IgD-negative memory B cell (primary cell): ENCODE data around the gene TRIM24. TPM values are rescaled to one million over a fixed set of nuclear protein-coding genes. Genes with fewer than 3 reads are reported as not detected.
"Not testable (repeated sequence)": the region's sequence is repeated elsewhere in the genome, so short reads cannot be mapped to it uniquely, and the experiment has no call there.

Source experiments
- H3K27ac Mint-ChIP-seq, 3 donors: one replicate each; pipeline ENCODE4 v1.8.0; 2020 to 2022; ENCODE audit warnings: mild to moderate bottlenecking in 3 of 3, mixed read lengths in 3 of 3, moderate library complexity in 1 of 3
- H3K27me3 Mint-ChIP-seq: one replicate; pipeline ENCODE4 v1.8.0; 2021; ENCODE audit warnings: mixed read lengths
- H3K36me3 Mint-ChIP-seq: one replicate; pipeline ENCODE4 v1.8.0; 2020; ENCODE audit warnings: mild to moderate bottlenecking, mixed read lengths
- H3K4me1 Mint-ChIP-seq, 3 donors: one replicate each; pipeline ENCODE4 v1.8.0; 2020 to 2022; ENCODE audit warnings: mixed read lengths in 3 of 3, mild to moderate bottlenecking in 1 of 3
- H3K4me3 Mint-ChIP-seq, 4 donors: one replicate each; pipeline ENCODE4 v1.8.0; 2020 to 2022; ENCODE audit warnings: mild to moderate bottlenecking in 4 of 4, mixed read lengths in 4 of 4, moderate library complexity in 3 of 4
- H3K9me3 Mint-ChIP-seq, 3 donors: one replicate each; pipeline ENCODE4 v1.8.0; 2020 to 2021; ENCODE audit warnings: mixed read lengths in 3 of 3, mild to moderate bottlenecking in 1 of 3
- polyA plus RNA-seq: library from polyadenylated mRNA; unstranded; fragments of 300-500 nt; fragmentation: Illumina TruSeq; gene quantifications from one replicate; pipeline ENCODE4 v1.2.3, GENCODE V29; 2021

Gene TRIM24
- polyA plus RNA-seq, 1 donor from 2014 or later = 8.7 TPM

DNA sequence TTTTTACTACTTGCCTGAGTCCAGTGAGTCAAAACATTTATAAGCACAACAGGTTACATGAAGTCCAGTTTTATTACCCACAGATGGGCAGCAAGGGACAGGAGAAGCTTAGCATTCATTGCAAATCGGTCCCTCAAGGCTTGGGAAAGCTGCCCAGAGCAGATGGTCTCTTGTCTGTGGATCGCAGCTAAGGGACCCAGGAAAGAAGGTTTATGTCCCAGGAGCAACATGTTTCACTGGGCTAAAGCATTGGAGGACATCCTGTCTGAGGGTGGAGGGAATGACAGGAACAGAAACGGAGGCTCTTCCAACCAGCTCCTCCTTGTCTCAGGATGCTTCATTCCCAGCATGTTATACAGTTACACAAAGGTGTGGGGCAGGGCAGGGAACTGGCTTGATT, 39.3 kb downstream of the TRIM24 start:
- Mint-ChIP-seq H3K27me3 (no peaks in the 10 kb centered on the region), H3K27ac (no peak overlapping the region), H3K4me1 (peaks cover 8 to 31% (median 16%) of the 10 kb centered on the region in 3 donors), H3K36me3 (peaks cover 23% of the 10 kb centered on the region), H3K9me3 (no peaks in the 10 kb centered on the region), H3K4me3 (no peak overlapping the region)

DNA sequence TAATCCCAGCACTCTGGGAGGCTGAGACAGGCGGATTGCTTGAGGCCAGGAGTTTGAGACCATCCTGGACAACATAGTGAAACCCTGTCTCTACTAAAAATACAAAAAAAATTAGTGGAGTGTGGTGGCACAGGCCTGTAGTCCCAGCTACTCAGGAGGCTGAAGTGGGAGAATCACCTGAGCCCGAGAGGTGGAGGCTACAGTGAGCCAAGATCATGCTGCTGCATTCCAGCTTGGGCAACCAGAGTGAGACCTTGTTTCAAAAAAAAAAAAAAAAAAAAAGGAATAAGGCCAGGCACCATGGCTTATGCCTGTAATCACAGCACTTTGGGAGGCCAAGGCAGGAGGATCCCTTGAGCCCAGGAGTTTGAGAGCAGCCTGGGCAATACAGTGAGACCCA, 40.2 kb downstream of the TRIM24 start:
- not testable (repeated sequence) for H3K4me3 Mint-ChIP-seq, H3K9me3 Mint-ChIP-seq, H3K27me3 Mint-ChIP-seq, H3K27ac Mint-ChIP-seq
- Mint-ChIP-seq H3K36me3 (peaks cover 27% of the 10 kb centered on the region), H3K4me1 (peaks cover 6 to 25% (median 18%) of the 10 kb centered on the region in 3 donors)

- Mint-ChIP-seq H3K27ac (no peak overlapping the region), H3K9me3 (no peaks in the 10 kb centered on the region), H3K36me3 (peaks cover 28% of the 10 kb centered on the region), H3K27me3 (no peaks in the 10 kb centered on the region), H3K4me1 (peaks cover 5 to 25% (median 16%) of the 10 kb centered on the region in 3 donors), H3K4me3 (no peak overlapping the region)
Measured at GRCh38 chr7:138500892-138501291, 40.8 kb downstream of the TRIM24 start.

GRCh38 chr7:138502023-138502767, 42.1 kb downstream of the TRIM24 start:
- H3K9me3 Mint-ChIP-seq = peaks cover 0 to 3% (median 0%) of the 10 kb centered on the region in 3 donors
- H3K4me1 Mint-ChIP-seq = peaks cover 11 to 26% (median 23%) of the 10 kb centered on the region in 3 donors
- peaks cover 30% of the 10 kb centered on the region for H3K36me3 Mint-ChIP-seq
- peak overlapping the region in 1 of 3 donors; percentile 31 for H3K27ac Mint-ChIP-seq
- H3K4me3 Mint-ChIP-seq = no peak overlapping the region
- no peaks in the 10 kb centered on the region for H3K27me3 Mint-ChIP-seq

GRCh38 chr7:138505361-138505873, 45.4 kb downstream of the TRIM24 start:
- Mint-ChIP-seq H3K4me1 (peaks cover 17 to 29% (median 24%) of the 10 kb centered on the region in 3 donors), H3K9me3 (peaks cover 0 to 8% (median 0%) of the 10 kb centered on the region in 3 donors), H3K36me3 (peaks cover 24% of the 10 kb centered on the region), H3K4me3 (no peak overlapping the region), H3K27me3 (no peaks in the 10 kb centered on the region), H3K27ac (no peak overlapping the region)

DNA sequence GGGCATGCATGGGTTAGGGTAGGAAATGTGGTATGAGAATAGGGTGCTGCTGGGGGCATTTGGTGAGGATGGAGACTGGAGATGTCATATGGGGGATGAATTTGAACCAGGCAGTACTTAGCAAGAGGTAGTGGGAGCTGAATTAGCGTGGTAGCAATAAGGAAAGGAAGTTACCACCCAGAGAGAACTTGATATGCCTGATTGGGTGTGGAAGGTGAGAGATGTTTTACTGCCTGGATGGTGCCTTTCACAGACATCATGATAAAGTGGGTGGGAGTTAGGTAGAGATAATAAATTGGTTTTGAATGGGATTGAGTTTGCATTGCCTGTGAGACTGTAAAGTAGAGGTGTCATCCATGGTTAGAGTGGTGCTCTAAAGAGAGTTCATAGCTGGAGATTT, 46.7 kb downstream of the TRIM24 start:
- H3K4me3 Mint-ChIP-seq = no peak overlapping the region
- H3K9me3 Mint-ChIP-seq = peaks cover 0 to 8% (median 2%) of the 10 kb centered on the region in 3 donors
- peaks cover 28% of the 10 kb centered on the region for H3K36me3 Mint-ChIP-seq
- peaks cover 17 to 29% (median 22%) of the 10 kb centered on the region in 3 donors for H3K4me1 Mint-ChIP-seq
- no peaks in the 10 kb centered on the region for H3K27me3 Mint-ChIP-seq
- H3K27ac Mint-ChIP-seq = no peak overlapping the region

- Mint-ChIP-seq H3K9me3 (peaks cover 2 to 14% (median 2%) of the 10 kb centered on the region in 3 donors), H3K27me3 (no peaks in the 10 kb centered on the region), H3K4me1 (peaks cover 22 to 27% (median 26%) of the 10 kb centered on the region in 3 donors), H3K27ac (no peak overlapping the region), H3K36me3 (peaks cover 31% of the 10 kb centered on the region), H3K4me3 (no peak overlapping the region)
Measured at GRCh38 chr7:138510003-138510402, 49.9 kb downstream of the TRIM24 start.

GRCh38 chr7:138512092-138512858, 52.2 kb downstream of the TRIM24 start:
- Mint-ChIP-seq H3K27me3 (no peaks in the 10 kb centered on the region), H3K9me3 (peaks cover 2 to 15% (median 2%) of the 10 kb centered on the region in 3 donors), H3K4me3 (no peak overlapping the region), H3K36me3 (peaks cover 24% of the 10 kb centered on the region), H3K4me1 (peaks cover 16 to 23% (median 18%) of the 10 kb centered on the region in 3 donors), H3K27ac (no peak overlapping the region)

- peak overlapping the region in 1 of 3 donors; percentile 53 for H3K27ac Mint-ChIP-seq
- H3K9me3 Mint-ChIP-seq = peaks cover 2 to 15% (median 2%) of the 10 kb centered on the region in 3 donors
- H3K36me3 Mint-ChIP-seq = peaks cover 26% of the 10 kb centered on the region
- no peak overlapping the region for H3K4me3 Mint-ChIP-seq
- no peaks in the 10 kb centered on the region for H3K27me3 Mint-ChIP-seq
- peaks cover 16 to 22% (median 18%) of the 10 kb centered on the region in 3 donors for H3K4me1 Mint-ChIP-seq
Measured at GRCh38 chr7:138512885-138513284, 52.8 kb downstream of the TRIM24 start.

GRCh38 chr7:138513344-138513871, 53.3 kb downstream of the TRIM24 start:
- Mint-ChIP-seq H3K4me1 (peaks cover 14 to 18% (median 16%) of the 10 kb centered on the region in 3 donors), H3K36me3 (peaks cover 26% of the 10 kb centered on the region), H3K9me3 (peaks cover 2 to 10% (median 2%) of the 10 kb centered on the region in 3 donors), H3K27me3 (no peaks in the 10 kb centered on the region), H3K4me3 (no peak overlapping the region), H3K27ac (no peak overlapping the region)

GRCh38 chr7:138514044-138514443, 54.0 kb downstream of the TRIM24 start:
- Mint-ChIP-seq H3K9me3 (peaks cover 2 to 10% (median 2%) of the 10 kb centered on the region in 3 donors), H3K36me3 (peaks cover 26% of the 10 kb centered on the region), H3K4me3 (no peak overlapping the region), H3K27ac (peak overlapping the region in 1 of 3 donors; percentile 63), H3K4me1 (peaks cover 14 to 18% (median 16%) of the 10 kb centered on the region in 3 donors), H3K27me3 (no peaks in the 10 kb centered on the region)

DNA sequence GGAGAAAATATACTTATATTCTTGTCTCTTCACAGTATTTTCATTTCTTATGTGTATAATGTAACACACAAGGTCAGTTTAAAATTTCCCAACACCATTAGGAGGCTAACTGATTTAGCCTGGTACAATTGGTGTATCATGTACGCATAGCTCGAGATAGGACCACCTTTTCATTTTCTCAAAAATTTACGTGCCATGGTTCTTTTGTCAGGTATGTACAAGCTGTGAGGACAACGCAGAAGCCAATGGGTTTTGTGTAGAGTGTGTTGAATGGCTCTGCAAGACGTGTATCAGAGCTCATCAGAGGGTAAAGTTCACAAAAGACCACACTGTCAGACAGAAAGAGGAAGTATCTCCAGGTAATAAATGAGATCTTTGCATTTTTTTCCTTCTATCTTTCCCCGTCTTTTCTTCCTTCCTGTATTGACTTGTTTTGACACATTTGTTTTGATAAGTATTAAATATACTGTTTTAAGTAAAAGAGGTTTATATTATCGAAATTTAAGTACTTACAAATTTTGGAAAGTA, 55.0 kb downstream of the TRIM24 start:
- Mint-ChIP-seq H3K4me3 (peak overlapping the region in 1 of 4 donors; percentile 32), H3K27me3 (no peaks in the 10 kb centered on the region), H3K9me3 (peaks cover 2 to 10% (median 2%) of the 10 kb centered on the region in 3 donors), H3K4me1 (peaks cover 11 to 16% (median 12%) of the 10 kb centered on the region in 3 donors), H3K27ac (no peak overlapping the region), H3K36me3 (peaks cover 24% of the 10 kb centered on the region)

DNA sequence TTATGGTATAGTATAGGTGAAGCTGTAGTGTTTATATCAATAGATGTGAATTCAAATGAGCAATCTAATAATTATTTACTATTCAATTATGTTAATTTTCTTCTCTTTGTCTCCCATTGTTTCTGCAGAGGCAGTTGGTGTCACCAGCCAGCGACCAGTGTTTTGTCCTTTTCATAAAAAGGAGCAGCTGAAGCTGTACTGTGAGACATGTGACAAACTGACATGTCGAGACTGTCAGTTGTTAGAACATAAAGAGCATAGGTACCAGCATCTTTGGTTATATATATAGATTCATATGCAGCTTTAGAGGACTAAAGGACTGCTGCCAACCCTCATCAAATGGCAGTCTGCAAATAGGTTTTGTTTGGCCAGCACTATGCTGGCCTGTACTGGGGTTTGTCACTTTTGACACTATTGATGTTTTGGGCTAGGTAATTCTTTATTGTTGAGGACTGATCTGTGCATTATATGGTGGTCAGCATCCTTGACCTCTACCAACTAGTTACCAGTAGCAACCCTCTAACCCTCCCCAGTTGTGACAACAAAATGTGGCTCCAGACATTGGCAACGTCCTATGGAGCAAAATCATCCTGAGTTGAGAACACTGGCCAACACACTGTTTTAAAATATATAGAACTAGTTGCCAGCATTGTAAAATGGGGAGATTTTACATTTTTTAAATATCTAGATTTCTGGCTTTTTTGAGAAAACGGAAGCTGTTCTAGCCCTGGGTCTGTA, 59.2 kb downstream of the TRIM24 start:
- H3K27me3 Mint-ChIP-seq = no peaks in the 10 kb centered on the region
- H3K27ac Mint-ChIP-seq = no peak overlapping the region
- peaks cover 8 to 10% (median 8%) of the 10 kb centered on the region in 3 donors for H3K4me1 Mint-ChIP-seq
- peaks cover 36% of the 10 kb centered on the region for H3K36me3 Mint-ChIP-seq
- H3K4me3 Mint-ChIP-seq = no peak overlapping the region
- peaks cover 4 to 13% (median 4%) of the 10 kb centered on the region in 3 donors for H3K9me3 Mint-ChIP-seq

- peaks cover 40% of the 10 kb centered on the region for H3K36me3 Mint-ChIP-seq
- H3K9me3 Mint-ChIP-seq = peaks cover 6 to 20% (median 6%) of the 10 kb centered on the region in 3 donors
- no peaks in the 10 kb centered on the region for H3K27me3 Mint-ChIP-seq
- no peak overlapping the region for H3K27ac Mint-ChIP-seq
- H3K4me3 Mint-ChIP-seq = no peak overlapping the region
- no peaks in the 10 kb centered on the region for H3K4me1 Mint-ChIP-seq
Measured at GRCh38 chr7:138520742-138521141, 60.7 kb downstream of the TRIM24 start.
